IMR-90 (cell line): ENCODE measurements around the gene FRMD1.

Source experiments
- BHLHE40 ChIP-seq: fragments of 150-350 bp; IDR thresholded peaks from 2 replicates; pipeline ENCODE4 v1.6.1; 2016; ENCODE audit warnings: mild to moderate bottlenecking, low read depth, low read length
- CEBPB ChIP-seq: IDR thresholded peaks from 2 replicates; pipeline ENCODE4 v1.6.1; 2012; ENCODE audit warnings: low read depth, low read length, improper control_type of control experiment
- CTCF ChIP-seq: conservative IDR thresholded peaks from 2 replicates; pipeline ENCODE4 v1.5.1; 2012; ENCODE audit warnings: mild to moderate bottlenecking, low read depth, low read length, improper control_type of control experiment
- MAFK ChIP-seq: IDR thresholded peaks from 2 replicates; pipeline ENCODE4 v1.6.1; 2012; ENCODE audit warnings: low read depth, low read length, improper control_type of control experiment
- MAZ ChIP-seq: IDR thresholded peaks from 2 replicates; pipeline ENCODE4 v1.6.1; 2012; ENCODE audit warnings: low read depth, mild to moderate bottlenecking, low read length, improper control_type of control experiment, moderate library complexity, borderline replicate concordance
- MXI1 ChIP-seq: IDR thresholded peaks from 2 replicates; pipeline ENCODE4 v1.6.1; 2012; ENCODE audit warnings: low read depth, mild to moderate bottlenecking, low read length, moderate library complexity, borderline replicate concordance
- NFE2L2 ChIP-seq: fragments of 150-350 bp; IDR thresholded peaks from 2 replicates; pipeline ENCODE4 v1.6.1; 2016; ENCODE audit warnings: low read depth, mild to moderate bottlenecking, low read length
- POLR2A ChIP-seq: IDR thresholded peaks from 2 replicates; pipeline ENCODE4 v1.6.1; 2012; ENCODE audit warnings: mild to moderate bottlenecking, low read depth, low read length
- RAD21 ChIP-seq: IDR thresholded peaks from 2 replicates; pipeline ENCODE4 v1.6.1; 2012; ENCODE audit warnings: low read length, improper control_type of control experiment
- RCOR1 ChIP-seq: IDR thresholded peaks from 2 replicates; pipeline ENCODE4 v1.6.1; 2012; ENCODE audit warnings: mild to moderate bottlenecking, low read length, improper control_type of control experiment; ENCODE audit not compliant: insufficient replicate concordance
- RFX5 ChIP-seq: IDR thresholded peaks from 2 replicates; pipeline ENCODE4 v1.8.0; 2012; ENCODE audit warnings: low read depth, mild to moderate bottlenecking, low read length, moderate library complexity
- SMC3 ChIP-seq: fragments of 150-350 bp; IDR thresholded peaks from 2 replicates; pipeline ENCODE4 v1.6.1; 2016; ENCODE audit warnings: low read depth, mild to moderate bottlenecking, antibody characterized with exemption, low read length, moderate library complexity
- USF2 ChIP-seq: fragments of 150-350 bp; IDR thresholded peaks from 2 replicates; pipeline ENCODE4 v1.6.1; 2017; ENCODE audit warnings: mild to moderate bottlenecking, antibody characterized with exemption, low read length, low read depth

- TF ChIP-seq BHLHE40 (no peak), CTCF (no peak), POLR2A (no peak), USF2 (no peak), RFX5 (no peak), RCOR1 (no peak), SMC3 (no peak), MAFK (no peak), MXI1 (no peak), CEBPB (no peak), RAD21 (no peak), MAZ (no peak), NFE2L2 (no peak)
Observed at GRCh38 chr6:168081858-168082546, 3.0 kb upstream of the FRMD1 start.
